Stimulated activated CD8-positive, alpha-beta memory T cell treated with anti-CD3 and anti-CD28 coated beads, Interleukin-2, amount 100 ng/mL, for 48 hours (primary cell): ENCODE measurements around the gene DCLRE1B.

ENCODE experiments used
- DNase-seq, 2 donors: peaks; one replicate each; pipeline ENCODE4 v3.0.0-alpha.2; 2020; ENCODE audit warnings: low read depth in 2 of 2

DCLRE1B gene

DNA sequence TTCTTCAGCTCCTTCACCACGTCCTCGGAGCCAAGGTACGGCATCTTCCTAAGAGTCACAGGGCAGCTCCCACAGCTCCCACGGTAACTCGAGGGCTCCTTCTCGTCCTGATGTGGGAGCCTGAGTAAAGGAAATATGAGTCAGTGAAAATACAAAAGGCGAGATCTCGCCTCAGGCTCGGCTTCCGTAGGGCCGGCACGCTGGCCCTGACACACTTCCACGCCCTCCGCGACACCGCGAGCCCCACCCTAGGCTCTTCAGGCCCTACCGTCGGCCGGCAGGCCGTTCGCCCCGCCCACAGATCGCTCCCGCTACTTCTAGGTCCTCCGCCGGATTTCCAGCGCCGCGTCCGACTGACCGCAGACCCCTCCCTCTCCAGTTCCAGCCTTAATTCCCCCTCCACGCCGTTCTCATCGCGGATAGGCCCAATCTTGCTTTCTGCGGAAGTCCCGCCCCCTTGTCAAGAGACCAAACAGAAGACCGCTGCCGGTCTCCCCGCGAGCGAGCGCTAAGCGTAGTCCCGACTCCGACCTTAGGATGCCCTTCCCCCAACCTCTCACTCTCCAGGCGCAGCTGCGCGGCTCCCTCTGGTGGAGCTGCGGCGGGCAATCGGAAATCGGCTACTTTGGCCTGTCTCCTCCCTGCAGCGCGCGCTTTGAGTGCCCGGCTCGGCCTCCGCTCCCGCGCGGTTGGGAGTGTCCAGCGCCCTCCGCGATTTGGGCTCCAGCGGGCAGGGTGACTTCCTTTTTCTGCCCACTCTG, at the start of gene DCLRE1B, which contains the start of gene AP4B1:
Gene DCLRE1B, plus strand, starts transcription at position 653 of the 761 bp plus-strand sequence. CDS start 261 bp downstream, outside the sequence.
Gene AP4B1, minus strand, starts transcription at position 126 of the 761 bp plus-strand sequence. Its CDS starts 82 bp downstream, at position 44.
- peak; percentile 97 to 99 for DNase-seq

DNA sequence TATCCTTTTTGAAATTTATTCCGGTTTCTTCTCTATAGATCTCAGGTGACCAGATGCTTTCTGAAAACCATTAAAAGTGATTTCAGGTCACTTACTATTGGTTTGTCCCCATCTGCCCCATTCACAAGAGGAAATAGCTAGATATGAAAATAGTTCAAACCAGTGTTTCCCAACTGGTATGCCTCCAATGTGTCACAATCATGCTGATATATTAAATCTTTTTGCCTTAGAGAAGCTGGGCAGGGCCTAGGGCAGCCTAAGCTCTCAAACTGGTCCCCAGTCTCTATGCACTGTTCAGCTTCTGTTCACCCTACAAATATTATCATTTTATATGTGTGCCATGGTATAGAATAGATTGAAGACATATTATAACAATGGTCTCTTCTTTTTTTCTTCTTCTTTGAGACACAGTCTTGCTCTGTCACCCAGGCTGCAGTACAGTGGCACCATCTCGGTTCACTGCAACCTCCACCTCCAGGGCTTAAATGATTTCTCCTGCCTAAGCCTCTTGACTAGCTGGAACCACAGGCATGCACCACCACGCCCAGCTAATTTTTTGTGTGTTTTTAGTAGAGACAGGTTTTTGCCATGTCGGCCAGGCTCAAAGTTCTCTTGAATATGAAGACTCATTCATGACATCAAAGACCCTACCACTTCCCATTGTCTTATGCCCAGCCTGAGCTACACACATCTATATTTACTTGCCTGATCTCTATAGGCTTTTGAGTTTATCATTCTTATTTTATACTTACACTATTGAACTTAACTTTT, 49.3 kb upstream of the DCLRE1B start:
- DNase-seq: no peak

GRCh38 chr1:113856401-113856790, 48.7 kb upstream of the DCLRE1B start:
- no peak for DNase-seq

DNA sequence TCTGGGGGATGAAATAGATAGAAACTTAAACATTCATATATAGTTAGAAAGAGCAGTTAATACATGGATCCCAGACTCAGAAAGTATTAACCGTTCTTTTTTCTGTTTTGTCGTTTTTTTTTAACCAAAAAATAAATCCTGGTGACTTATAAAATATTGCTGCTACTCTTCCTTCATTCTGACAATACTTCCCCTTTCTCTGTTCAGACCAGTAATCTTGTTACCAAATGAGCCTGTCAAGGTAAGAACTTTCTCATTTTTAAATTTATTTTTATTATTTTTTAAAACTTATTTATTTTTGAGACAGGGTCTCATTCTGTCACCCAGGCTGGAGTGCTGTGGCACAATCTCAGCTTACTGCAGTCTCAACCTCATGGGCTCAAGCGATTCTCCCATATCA, 47.4 kb upstream of the DCLRE1B start:
- DNase-seq: no peak

GRCh38 chr1:113858418-113858817, 46.7 kb upstream of the DCLRE1B start:
- DNase-seq: no peak

- no peak for DNase-seq
These were observed 46.1 kb upstream of the DCLRE1B start for GRCh38 chr1:113858982-113859381.

DNA sequence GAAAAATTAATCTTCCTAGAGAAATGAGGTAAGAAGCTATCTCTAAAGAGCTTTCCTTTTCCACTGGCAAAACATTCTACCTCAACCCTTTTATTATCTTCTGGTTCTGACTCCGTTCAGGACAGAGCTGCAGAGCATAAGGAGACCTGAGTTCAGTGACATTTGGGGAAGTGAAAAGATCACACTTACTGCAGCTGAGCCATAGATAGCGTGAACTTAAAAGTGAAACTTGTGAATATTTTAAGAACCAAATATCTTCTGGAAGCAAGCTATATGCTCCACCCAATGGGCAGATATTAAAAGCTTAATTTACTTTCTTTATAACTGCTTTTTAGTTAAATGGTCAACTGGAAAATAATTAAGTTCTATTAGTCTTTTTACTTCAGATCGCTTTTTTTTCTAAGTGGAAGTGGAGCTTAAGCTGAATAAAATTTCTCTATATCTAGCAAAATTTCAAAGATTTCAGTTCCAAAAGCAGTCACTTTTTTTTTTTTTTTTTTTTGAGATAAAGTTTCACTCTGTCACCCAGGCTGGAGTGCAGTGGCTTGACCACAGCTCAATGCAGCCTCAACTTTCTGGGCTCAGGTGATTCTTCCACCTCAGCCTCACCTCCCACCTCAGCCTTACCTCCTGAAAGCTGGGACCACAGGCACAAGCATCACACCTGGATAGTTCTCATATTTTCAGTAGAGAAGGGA, 45.5 kb upstream of the DCLRE1B start:
- DNase-seq: no peak

DNA sequence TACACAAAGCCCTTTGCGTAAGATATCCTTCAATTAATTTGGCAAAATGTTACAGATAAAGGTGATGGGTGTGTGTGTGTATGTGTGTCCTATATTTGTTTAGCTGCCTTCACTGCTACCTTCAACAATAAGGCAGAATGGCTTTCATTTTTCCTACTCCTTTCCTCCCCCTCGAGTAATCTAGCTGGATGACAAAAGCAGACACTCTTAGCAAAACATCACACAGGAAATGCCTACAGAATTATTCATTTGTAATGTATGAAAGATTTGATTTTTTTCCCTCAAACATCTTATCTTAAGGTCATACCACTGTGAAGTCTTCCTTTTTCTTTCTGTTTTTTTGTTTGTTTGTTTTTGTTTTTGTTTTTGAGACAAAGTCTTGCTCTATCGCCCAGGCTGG, 44.2 kb upstream of the DCLRE1B start:
- no peak for DNase-seq

GRCh38 chr1:113861641-113862040, 43.5 kb upstream of the DCLRE1B start:
- no peak for DNase-seq

GRCh38 chr1:113868387-113869083, 36.6 kb upstream of the DCLRE1B start:
- DNase-seq: no peak

DNA sequence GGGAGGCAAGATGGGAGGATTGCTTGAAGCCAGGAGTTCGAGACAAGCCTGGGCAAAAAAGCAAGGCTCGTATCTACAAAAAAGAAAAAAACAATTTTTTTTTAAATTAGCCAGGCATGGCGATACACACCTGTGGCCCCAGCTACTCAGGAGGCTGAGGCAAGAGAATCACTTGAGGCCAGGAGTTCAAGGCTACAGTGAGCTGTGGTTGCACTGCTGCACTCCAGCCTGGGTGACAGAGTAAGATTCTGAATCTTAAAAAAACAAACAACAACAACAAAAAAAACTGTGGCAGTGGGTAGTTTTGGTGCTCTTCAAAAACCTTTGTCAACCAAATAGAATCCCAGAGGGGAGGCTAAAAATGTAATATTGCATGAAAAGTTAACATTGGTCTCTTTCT, 34.3 kb upstream of the DCLRE1B start:
- no peak for DNase-seq

- DNase-seq: peak; percentile 49 to 56
These were observed 33.5 kb upstream of the DCLRE1B start, which contains the start of gene PTPN22 for GRCh38 chr1:113871597-113872113. Gene PTPN22 (minus strand): TSS chr1:113871712.

DNA sequence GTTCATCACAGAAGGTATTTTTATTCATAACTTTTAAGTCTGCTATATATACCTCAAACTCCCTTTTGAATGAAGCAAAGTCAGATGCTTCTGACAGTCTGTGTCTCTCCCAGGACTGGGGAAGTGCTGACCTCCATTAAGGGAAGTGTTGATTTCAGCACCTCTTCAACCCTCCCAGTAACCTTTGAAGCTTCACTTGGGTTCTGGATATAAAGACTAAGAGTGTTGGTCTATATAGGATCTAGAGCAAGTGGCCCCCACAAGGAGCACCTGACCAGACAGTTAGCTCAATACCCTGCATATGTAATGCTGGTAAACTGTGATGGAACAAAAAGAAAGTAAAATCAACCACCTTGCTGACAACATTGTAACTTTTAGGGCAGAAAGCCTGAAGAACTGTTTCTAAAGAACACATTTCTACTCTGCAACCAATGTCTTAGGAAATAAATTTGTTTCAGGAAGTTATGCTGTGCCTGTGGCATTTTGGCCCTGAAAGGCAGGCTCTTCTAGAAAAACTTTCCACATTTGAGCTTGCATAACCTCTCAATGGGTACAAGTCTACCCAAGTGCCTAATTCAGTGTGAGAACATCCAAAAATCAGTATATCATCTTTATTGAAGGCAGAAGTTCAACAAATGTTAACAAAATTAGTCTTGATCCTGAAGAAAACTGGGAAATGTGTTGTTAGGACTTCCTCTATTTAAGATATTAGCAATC, 32.7 kb upstream of the DCLRE1B start:
- DNase-seq: no peak

- no peak for DNase-seq
These were observed 30.9 kb upstream of the DCLRE1B start for GRCh38 chr1:113874012-113874879.

DNA sequence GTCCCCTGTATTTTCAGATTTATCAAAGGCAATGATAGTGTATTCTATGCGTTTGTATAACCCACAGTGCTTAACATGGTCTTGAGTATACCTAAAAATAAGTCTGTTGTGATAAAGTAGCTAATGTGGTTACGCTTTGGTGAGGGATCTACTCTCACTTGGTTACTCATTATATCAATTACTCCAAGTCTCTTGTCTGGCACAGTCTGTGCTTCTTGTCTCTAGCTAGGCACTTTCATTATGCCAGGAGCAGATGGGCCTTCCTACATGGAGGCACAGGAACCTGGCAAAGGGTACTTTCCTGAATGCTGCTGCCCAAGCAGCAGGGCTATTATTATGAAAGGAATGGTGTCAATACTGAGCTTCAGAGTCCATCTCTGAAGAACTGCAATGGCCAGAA, 29.4 kb upstream of the DCLRE1B start:
- DNase-seq: no peak

DNA sequence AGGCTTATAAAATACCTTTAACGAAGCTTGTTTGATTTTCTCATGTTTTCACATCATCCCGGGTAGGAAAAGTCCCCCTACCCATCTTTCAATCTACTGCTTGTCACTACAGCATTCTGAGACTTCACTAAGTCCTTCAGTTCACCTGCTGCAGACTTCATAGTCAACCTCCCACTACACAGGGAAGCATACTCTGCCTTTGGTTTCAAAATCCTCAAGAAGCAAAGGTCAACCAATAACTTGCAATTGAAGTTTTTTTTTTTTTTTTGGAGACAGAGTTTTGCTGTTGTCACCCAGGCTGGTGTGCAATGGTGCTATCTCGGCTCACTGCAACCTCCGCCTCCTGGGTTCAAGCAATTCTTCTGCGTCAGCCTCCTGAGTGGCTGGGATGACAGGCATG, 28.9 kb upstream of the DCLRE1B start:
- no peak for DNase-seq

GRCh38 chr1:113879739-113880038, 25.4 kb upstream of the DCLRE1B start:
- DNase-seq: no peak

DNA sequence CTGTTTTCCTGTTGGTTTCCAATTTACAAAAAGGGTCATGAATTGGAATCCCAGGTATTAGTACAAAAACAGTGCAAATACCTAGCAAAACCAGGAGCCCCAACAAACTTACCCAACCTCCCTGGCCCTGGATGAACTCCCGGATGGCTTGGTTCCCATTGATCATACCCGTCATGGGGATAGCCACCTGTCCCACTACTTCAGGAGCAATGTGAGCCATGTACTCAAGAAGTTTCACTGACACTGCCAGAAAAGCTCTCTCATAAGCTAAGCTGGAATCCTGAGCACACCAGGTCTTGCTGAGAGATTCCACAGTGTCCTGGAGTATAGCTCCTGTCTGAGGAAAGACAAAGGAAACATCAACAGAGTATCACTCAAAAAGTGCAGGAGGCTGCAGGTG, 23.5 kb upstream of the DCLRE1B start:
- no peak for DNase-seq

GRCh38 chr1:113886417-113887401, 18.4 kb upstream of the DCLRE1B start:
- DNase-seq: no peak
